Heart left ventricle (tissue), 16 donors: ENCODE data around the gene AHDC1. TPM values are rescaled to one million over a fixed set of nuclear protein-coding genes. Genes with fewer than 3 reads are reported as not detected.

Source experiments
- ATAC-seq, 4 donors: fragments of 200-7000 bp; cut with Tn5 transposase; one replicate each; pipeline ENCODE4 v1.9.1; 2020 to 2022; ENCODE audit warnings: moderate library complexity in 4 of 4, mild to moderate bottlenecking in 3 of 4, moderate number of reproducible peaks in 1 of 4
- DNase-seq, 5 donors: peaks; one replicate each; pipeline ENCODE4 v3.0.0-alpha.2; 2020
- H3K27ac ChIP-seq, 12 donors: fragments of 200-600 bp; sonication (generic) in 4 of 12; one replicate each; pipeline versions ENCODE4 v1.5.0 to v1.8.0; 2016 to 2022; ENCODE audit warnings: mild to moderate bottlenecking in 2 of 12
- H3K27me3 ChIP-seq, 9 donors: fragments of 200-600 bp; sonication (generic) in 2 of 9; one replicate each; pipeline versions ENCODE4 v1.5.1 to v1.8.0; 2016 to 2022; ENCODE audit warnings: mild to moderate bottlenecking in 3 of 9
- H3K36me3 ChIP-seq, 9 donors: fragments of 200-600 bp; sonication (generic) in 2 of 9; one replicate each; pipeline versions ENCODE4 v1.5.0 to v1.8.0; 2018 to 2022; ENCODE audit warnings: mild to moderate bottlenecking in 2 of 9
- H3K4me1 ChIP-seq, 12 donors: fragments of 200-600 bp; sonication (generic) in 4 of 12; one replicate each; pipeline versions ENCODE4 v1.5.0 to v1.8.0; 2016 to 2022; ENCODE audit warnings: mild to moderate bottlenecking in 3 of 12
- H3K4me3 ChIP-seq, 12 donors: fragments of 200-600 bp; sonication (generic) in 4 of 12; one replicate each; pipeline versions ENCODE4 v1.5.0 to v1.8.0; 2017 to 2022; ENCODE audit warnings: mild to moderate bottlenecking in 9 of 12, moderate library complexity in 4 of 12
- H3K9me3 ChIP-seq, 12 donors: fragments of 200-600 bp; sonication (generic) in 4 of 12; one replicate each; pipeline versions ENCODE4 v1.5.0 to v1.8.0; 2016 to 2022; ENCODE audit warnings: mild to moderate bottlenecking in 1 of 12
- CTCF ChIP-seq, 12 donors: fragments of 200-600 bp; sonication (generic) in 4 of 12; IDR thresholded peaks; one replicate each; pipeline versions ENCODE4 v1.5.0 to v1.8.0; 2018 to 2022; ENCODE audit warnings: antibody characterized with exemption in 12 of 12, mild to moderate bottlenecking in 5 of 12
- POLR2A ChIP-seq, 2 donors: fragments of 450-650 bp; IDR thresholded peaks; one replicate each; pipeline ENCODE4 v1.6.1; 2017; ENCODE audit warnings: antibody characterized with exemption in 2 of 2, mild to moderate bottlenecking in 2 of 2, moderate library complexity in 2 of 2
- WGBS, 4 donors: extraction: QIAGEN DNeasy Blood & Tissue Kit in 2 of 4; methylation state at CpG; one replicate each; pipeline versions ENCODE4 v1.1.5 to v1.1.7; 2013 to 2018; 5-methylcytosine and 5-hydroxymethylcytosine counted together
- intact Hi-C, 10 donors: fragments of 100-400 bp; cut with DNase I; formaldehyde crosslinking; loops; one replicate each; pipeline versions ENCODE4 v1.11.1 to v1.14.2; 2022
- polyA plus RNA-seq, 2 donors: library from polyadenylated mRNA; stranded (reverse); fragments of 200-250 nt; gene quantifications; one replicate each; pipeline ENCODE4 v1.2.3, GENCODE V29; 2013
- total RNA-seq, 9 donors: library from RNA; depleted of rRNA in 2 of 9; stranded (reverse); fragments of >200 nt in 2 of 9; fragmentation: NEBNext Ultra II Directional in 3 of 9; extraction: Animal tissue kit (Norgen Biotek cat#: 25700) in 3 of 9; gene quantifications; one replicate each; pipeline versions ENCODE4 v1.1.0 to v1.2.4, GENCODE V29; 2016 to 2023
- donor health status: ischemic (EF 13 %, LVEDD 7.1; RV severe dilation, severe dysfunction).
- donor health status: healthy with polysubstance abuse.
- donor health status: DM: no; HTN: yes; CAD: no.
- donor health status: DM: no; HTN: no; CAD: no.
- donor health status: ischemic (EF 25% LVEDD 6.9; RV normal size, moderate dysfunction).
- donor health status: ischemic (EF 25% LVEDD 5.7; RV mildly dilated, moderate dysfunction).
- donor health status: healthy.
- donor health status: DM: yes; HTN: yes; CAD: no.
- donor health status: ischemic (EF 35%, LVEDD 5.7; RV mildly dilated, moderate dysfunction).
- donor health status: nonischemic (EF 11% LVEDD 7.7; RV severe dilation, severe dysfunction).
- donor health status: DM: yes; HTN: yes; CAD: no.
- donor health status: PGD.
- donor health status: ischemic (EF 29% LVEDD 5.4; RV normal size, mild dysfunction).
- donor health status: nonischemic (EF 23%, LVEDD 6.1; RV moderate dilation, normal function).

The AHDC1 gene
- total and polyA plus RNA-seq, 11 donors = 25.8 to 50.2 (median 42.1) TPM

GRCh38 chr1:27509127-27510080, 94.5 kb downstream of the AHDC1 start:
- TF ChIP-seq POLR2A (IDR thresholded peaks at IDR 0.05) (no peak), CTCF (IDR thresholded peaks at IDR 0.05) (no peak)
- 64 to 78% (median 73%) methylated on average over 9 of the region's 9 CpGs for WGBS, 4 donors
- ATAC-seq (no peak), DNase-seq (no peak)
- Histone ChIP-seq H3K4me1 (peaks cover 7 to 38% (median 26%) of the 10 kb centered on the region in 12 donors), H3K27me3 (no peaks in the 10 kb centered on the region), H3K36me3 (no peaks in the 10 kb centered on the region), H3K27ac (peak overlapping the region in 1 of 12 donors; percentile 5), H3K9me3 (no peaks in the 10 kb centered on the region), H3K4me3 (no peak overlapping the region)
- intact Hi-C loops = loop anchor here in 1 of 10 donors (10.0 kb wide), 1 partner anchor 155 kb away; no protein-coding TSS in a partner anchor

- no peaks in the 10 kb centered on the region for H3K27me3 ChIP-seq
- TF ChIP-seq POLR2A (IDR thresholded peaks at IDR 0.05) (no peak), CTCF (IDR thresholded peaks at IDR 0.05) (no peak)
- H3K9me3 ChIP-seq = no peaks in the 10 kb centered on the region
- H3K27ac ChIP-seq = no peak overlapping the region
- no peak for DNase-seq
- WGBS, 4 donors = 89 to 92% (median 90%) methylated on average over 6 of the region's 6 CpGs
- intact Hi-C loops = no loop called here
- H3K4me3 ChIP-seq = no peak overlapping the region
- no peak for ATAC-seq
- peaks cover 8 to 38% (median 26%) of the 10 kb centered on the region in 12 donors for H3K4me1 ChIP-seq
- no peaks in the 10 kb centered on the region for H3K36me3 ChIP-seq
Observed at GRCh38 chr1:27507960-27508665, 95.8 kb downstream of the AHDC1 start.

GRCh38 chr1:27506703-27507102, 97.2 kb downstream of the AHDC1 start:
- intact Hi-C loops = no loop called here
- Histone ChIP-seq H3K27me3 (no peaks in the 10 kb centered on the region), H3K27ac (peak overlapping the region in 1 of 12 donors; percentile 91), H3K4me1 (peaks cover 8 to 39% (median 25%) of the 10 kb centered on the region in 12 donors), H3K4me3 (no peak overlapping the region), H3K36me3 (no peaks in the 10 kb centered on the region), H3K9me3 (no peaks in the 10 kb centered on the region)
- DNase-seq (peak in 1 of 5 donors; percentile 16), ATAC-seq (no peak)
- no peak for TF ChIP-seq POLR2A (IDR thresholded peaks at IDR 0.05)
- no peak for TF ChIP-seq CTCF (IDR thresholded peaks at IDR 0.05)
- 95 to 98% (median 97%) methylated on average over 6 of the region's 6 CpGs for WGBS, 4 donors

GRCh38 chr1:27505420-27505680, 98.6 kb downstream of the AHDC1 start:
- TF ChIP-seq POLR2A (IDR thresholded peaks at IDR 0.05) = no peak
- DNase-seq (no peak), ATAC-seq (no peak)
- intact Hi-C loops = loop anchor here in 1 of 10 donors (2.0 kb wide), 1 partner anchor 51 kb away; no protein-coding TSS in a partner anchor
- Histone ChIP-seq H3K36me3 (no peaks in the 10 kb centered on the region), H3K27me3 (no peaks in the 10 kb centered on the region), H3K9me3 (no peaks in the 10 kb centered on the region), H3K4me3 (no peak overlapping the region), H3K27ac (peak overlapping the region; percentile 88 to 99 (median 93)), H3K4me1 (peaks cover 8 to 39% (median 25%) of the 10 kb centered on the region in 12 donors)
- WGBS, 4 donors = 45 to 60% (median 52%) methylated on average over 4 to 5 of the region's 5 CpGs
